K562 (cell line): Measurements from ENCODE around the gene CFAP54.

ENCODE experiments used
- ARNT ChIP-seq, 2 experiments: fragments of 450-650 bp; IDR thresholded peaks; 2 replicates each; pipeline ENCODE4 v1.6.1; 2016; ENCODE audit warnings: mild to moderate bottlenecking in 1 of 2
- IRF2 ChIP-seq: sonication (generic); formaldehyde crosslinking; IDR thresholded peaks from 2 replicates; pipeline ENCODE4 v1.8.1; 2022; ENCODE audit warnings: mild to moderate bottlenecking, missing genetic modification reagents
- PRMT5 ChIP-seq: sonication (generic); formaldehyde crosslinking; IDR thresholded peaks from 2 replicates; pipeline ENCODE4 v1.5.0; 2020; ENCODE audit warnings: missing genetic modification reagents
- XRCC5 ChIP-seq: fragments of 200-400 bp; formaldehyde crosslinking; IDR thresholded peaks from 2 replicates; pipeline ENCODE4 v1.6.1; 2017; ENCODE audit warnings: low read depth, mild to moderate bottlenecking, low read length
- ZC3H8 ChIP-seq: fragments of 450-650 bp; IDR thresholded peaks from 2 replicates; pipeline ENCODE4 v1.6.1; 2017
- ZNF76 ChIP-seq: fragments of 250-450 bp; sonication (Bioruptor Pico); IDR thresholded peaks from 2 replicates; pipeline ENCODE4 v1.4.0; 2020; ENCODE audit warnings: mild to moderate bottlenecking, moderate library complexity, borderline replicate concordance
- TF ChIP-seq, protein P1 (sequence below), 2 experiments: fragments of 450-650 bp in 1 of 2; IDR thresholded peaks; 2 replicates each; pipeline ENCODE4 v1.6.1; 2011 to 2017; ENCODE audit warnings: low read depth in 2 of 2, antibody characterized with exemption in 1 of 2, borderline replicate concordance in 1 of 2, low read length in 1 of 2, mild to moderate bottlenecking in 1 of 2, mixed read lengths in 1 of 2; ENCODE audit not compliant: control insufficient read depth in 1 of 2
- TF ChIP-seq, protein P2 (sequence below), 3 experiments: IDR thresholded peaks in 2 of 3; conservative IDR thresholded peaks in 1 of 3; 2 replicates each; pipeline ENCODE4 v1.5.1; 2011 to 2012; ENCODE audit warnings: low read length in 3 of 3, mild to moderate bottlenecking in 3 of 3, control low read depth in 2 of 3, improper control_type of control experiment in 1 of 3, inconsistent platforms in 1 of 3, low read depth in 1 of 3, mixed read lengths in 1 of 3, moderate library complexity in 1 of 3; ENCODE audit not compliant: insufficient read depth in 2 of 3
- TF ChIP-seq, protein P3 (sequence below): fragments of 450-650 bp; IDR thresholded peaks from 2 replicates; pipeline ENCODE4 v1.6.1; 2018; ENCODE audit not compliant: partially characterized antibody

DNA sequence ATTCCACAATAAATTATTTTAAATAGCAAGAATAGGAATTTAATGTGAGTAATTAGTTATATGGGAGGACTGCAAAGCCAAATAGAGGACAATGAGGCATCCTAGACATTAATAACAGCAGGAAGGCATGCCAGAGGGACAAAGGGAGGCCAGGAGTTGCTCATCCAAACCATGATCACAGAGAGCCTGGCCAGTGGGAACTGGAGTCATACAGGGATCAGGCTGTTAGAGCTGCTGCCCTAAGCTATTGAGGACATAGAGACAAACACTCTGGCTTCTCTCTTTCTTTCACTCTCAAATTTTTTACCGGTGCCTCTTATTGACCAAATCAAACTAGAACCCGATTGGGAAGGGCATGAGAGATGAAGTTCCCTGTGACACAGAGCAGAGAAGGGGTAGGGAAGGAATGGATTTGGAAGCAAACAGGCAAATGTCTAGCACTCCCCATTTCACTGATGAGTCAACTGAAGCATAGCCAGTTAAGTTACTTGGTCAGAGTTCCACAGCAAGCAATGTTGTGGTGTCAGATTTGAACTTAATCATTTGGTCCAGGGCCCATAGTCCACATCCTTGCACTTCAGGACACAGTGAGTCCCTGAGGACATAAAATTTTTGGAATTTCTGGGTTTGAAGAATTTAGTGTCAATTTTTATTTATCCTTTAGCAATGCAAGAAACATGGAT, 17.9 kb upstream of the CFAP54 start:
- TF ChIP-seq PRMT5 (CRISPR knock-in tag) (no peak), ARNT (IDR thresholded peaks at IDR 0.05) (no peak), IRF2 (CRISPR knock-in tag) (no peak), XRCC5 (no peak), ZC3H8 (no peak), ZNF76 (CRISPR knock-in tag) (no peak)
- TF ChIP-seq, protein P1, sequence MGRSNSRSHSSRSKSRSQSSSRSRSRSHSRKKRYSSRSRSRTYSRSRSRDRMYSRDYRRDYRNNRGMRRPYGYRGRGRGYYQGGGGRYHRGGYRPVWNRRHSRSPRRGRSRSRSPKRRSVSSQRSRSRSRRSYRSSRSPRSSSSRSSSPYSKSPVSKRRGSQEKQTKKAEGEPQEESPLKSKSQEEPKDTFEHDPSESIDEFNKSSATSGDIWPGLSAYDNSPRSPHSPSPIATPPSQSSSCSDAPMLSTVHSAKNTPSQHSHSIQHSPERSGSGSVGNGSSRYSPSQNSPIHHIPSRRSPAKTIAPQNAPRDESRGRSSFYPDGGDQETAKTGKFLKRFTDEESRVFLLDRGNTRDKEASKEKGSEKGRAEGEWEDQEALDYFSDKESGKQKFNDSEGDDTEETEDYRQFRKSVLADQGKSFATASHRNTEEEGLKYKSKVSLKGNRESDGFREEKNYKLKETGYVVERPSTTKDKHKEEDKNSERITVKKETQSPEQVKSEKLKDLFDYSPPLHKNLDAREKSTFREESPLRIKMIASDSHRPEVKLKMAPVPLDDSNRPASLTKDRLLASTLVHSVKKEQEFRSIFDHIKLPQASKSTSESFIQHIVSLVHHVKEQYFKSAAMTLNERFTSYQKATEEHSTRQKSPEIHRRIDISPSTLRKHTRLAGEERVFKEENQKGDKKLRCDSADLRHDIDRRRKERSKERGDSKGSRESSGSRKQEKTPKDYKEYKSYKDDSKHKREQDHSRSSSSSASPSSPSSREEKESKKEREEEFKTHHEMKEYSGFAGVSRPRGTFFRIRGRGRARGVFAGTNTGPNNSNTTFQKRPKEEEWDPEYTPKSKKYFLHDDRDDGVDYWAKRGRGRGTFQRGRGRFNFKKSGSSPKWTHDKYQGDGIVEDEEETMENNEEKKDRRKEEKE (IDR thresholded peaks at IDR 0.05; ENCODE audit: borderline replicate concordance in 1 of 2, control insufficient read depth in 1 of 2, low read depth in 2 of 2, low read length in 1 of 2): no peak
- TF ChIP-seq, protein P2, sequence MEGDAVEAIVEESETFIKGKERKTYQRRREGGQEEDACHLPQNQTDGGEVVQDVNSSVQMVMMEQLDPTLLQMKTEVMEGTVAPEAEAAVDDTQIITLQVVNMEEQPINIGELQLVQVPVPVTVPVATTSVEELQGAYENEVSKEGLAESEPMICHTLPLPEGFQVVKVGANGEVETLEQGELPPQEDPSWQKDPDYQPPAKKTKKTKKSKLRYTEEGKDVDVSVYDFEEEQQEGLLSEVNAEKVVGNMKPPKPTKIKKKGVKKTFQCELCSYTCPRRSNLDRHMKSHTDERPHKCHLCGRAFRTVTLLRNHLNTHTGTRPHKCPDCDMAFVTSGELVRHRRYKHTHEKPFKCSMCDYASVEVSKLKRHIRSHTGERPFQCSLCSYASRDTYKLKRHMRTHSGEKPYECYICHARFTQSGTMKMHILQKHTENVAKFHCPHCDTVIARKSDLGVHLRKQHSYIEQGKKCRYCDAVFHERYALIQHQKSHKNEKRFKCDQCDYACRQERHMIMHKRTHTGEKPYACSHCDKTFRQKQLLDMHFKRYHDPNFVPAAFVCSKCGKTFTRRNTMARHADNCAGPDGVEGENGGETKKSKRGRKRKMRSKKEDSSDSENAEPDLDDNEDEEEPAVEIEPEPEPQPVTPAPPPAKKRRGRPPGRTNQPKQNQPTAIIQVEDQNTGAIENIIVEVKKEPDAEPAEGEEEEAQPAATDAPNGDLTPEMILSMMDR (IDR thresholded peaks at IDR 0.05 in 2 of 3, conservative IDR thresholded peaks at IDR 0.05 in 1 of 3; ENCODE audit: insufficient read depth in 2 of 3, low read depth in 1 of 3, low read length in 3 of 3): no peak
- TF ChIP-seq, protein P3, sequence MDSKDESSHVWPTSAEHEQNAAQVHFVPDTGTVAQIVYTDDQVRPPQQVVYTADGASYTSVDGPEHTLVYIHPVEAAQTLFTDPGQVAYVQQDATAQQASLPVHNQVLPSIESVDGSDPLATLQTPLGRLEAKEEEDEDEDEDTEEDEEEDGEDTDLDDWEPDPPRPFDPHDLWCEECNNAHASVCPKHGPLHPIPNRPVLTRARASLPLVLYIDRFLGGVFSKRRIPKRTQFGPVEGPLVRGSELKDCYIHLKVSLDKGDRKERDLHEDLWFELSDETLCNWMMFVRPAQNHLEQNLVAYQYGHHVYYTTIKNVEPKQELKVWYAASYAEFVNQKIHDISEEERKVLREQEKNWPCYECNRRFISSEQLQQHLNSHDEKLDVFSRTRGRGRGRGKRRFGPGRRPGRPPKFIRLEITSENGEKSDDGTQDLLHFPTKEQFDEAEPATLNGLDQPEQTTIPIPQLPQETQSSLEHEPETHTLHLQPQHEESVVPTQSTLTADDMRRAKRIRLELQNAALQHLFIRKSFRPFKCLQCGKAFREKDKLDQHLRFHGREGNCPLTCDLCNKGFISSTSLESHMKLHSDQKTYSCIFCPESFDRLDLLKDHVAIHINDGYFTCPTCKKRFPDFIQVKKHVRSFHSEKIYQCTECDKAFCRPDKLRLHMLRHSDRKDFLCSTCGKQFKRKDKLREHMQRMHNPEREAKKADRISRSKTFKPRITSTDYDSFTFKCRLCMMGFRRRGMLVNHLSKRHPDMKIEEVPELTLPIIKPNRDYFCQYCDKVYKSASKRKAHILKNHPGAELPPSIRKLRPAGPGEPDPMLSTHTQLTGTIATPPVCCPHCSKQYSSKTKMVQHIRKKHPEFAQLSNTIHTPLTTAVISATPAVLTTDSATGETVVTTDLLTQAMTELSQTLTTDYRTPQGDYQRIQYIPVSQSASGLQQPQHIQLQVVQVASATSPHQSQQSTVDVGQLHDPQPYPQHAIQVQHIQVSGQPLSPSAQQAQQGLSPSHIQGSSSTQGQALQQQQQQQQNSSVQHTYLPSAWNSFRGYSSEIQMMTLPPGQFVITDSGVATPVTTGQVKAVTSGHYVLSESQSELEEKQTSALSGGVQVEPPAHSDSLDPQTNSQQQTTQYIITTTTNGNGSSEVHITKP: no peak
